ENCODE measurements around the gene C20orf202.
"Not testable (repeated sequence)": the region's sequence is repeated elsewhere in the genome, so short reads cannot be mapped to it uniquely, and the experiment has no call there.

The C20orf202 gene

DNA sequence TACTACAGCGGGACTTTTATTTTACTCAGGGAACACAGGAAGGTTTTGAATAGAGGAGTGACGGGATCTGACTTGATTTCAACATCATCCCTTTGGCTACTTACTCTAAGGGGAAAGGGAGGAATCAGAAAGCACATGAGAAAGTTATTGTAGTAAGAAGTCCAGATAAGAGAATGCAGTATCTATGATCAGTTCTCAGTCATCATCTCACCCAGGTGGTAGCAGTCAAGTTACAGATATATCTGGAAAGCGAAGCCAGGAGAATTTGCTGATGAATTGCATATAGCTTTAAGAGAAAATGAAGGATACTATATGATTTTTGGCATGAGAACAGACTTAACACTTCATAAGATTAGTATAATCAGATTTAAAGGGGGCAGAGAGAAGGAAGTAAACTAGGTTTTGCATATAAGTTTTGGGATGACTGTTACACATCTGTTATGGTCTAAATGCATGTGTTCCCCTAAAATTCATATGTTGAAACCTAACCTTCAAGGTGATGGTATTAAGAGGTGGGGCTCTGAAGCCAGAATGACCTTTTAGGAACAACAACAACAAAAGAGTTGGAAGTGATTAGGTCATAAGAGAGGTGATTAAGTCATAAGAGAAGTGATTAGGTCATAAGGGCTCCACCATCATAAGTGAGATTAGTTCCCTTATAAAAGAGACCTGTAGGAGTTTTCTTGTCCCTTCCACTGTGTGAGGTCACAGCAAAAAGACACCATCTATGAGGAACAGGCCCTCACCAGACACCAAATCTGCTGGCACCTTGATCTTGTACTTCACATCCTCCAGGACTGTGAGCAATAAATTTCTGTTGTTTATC lies 29.2 kb downstream of the C20orf202 start:
- no peak for DNase-seq
- no peaks in the 10 kb centered on the region for H3K9me3 Mint-ChIP-seq
- peaks cover under 1% of the 10 kb centered on the region for H3K4me1 Mint-ChIP-seq (ENCODE audit: low read depth)
- peaks cover 14% of the 10 kb centered on the region for H3K27me3 Mint-ChIP-seq
- H3K36me3 Mint-ChIP-seq (ENCODE audit: low read depth), result no peaks in the 10 kb centered on the region
- H3K4me3 Mint-ChIP-seq, result no peak overlapping the region
- no peak overlapping the region for H3K27ac Mint-ChIP-seq

GRCh38 chr20:1240549-1240948 lies 37.3 kb downstream of the C20orf202 start:
- no peaks in the 10 kb centered on the region for H3K4me1 Mint-ChIP-seq (ENCODE audit: low read depth)
- H3K4me3 Mint-ChIP-seq, result no peak overlapping the region
- no peaks in the 10 kb centered on the region for H3K9me3 Mint-ChIP-seq
- DNase-seq, result no peak
- peaks cover 12% of the 10 kb centered on the region for H3K27me3 Mint-ChIP-seq
- no peak overlapping the region for H3K27ac Mint-ChIP-seq
- no peaks in the 10 kb centered on the region for H3K36me3 Mint-ChIP-seq (ENCODE audit: low read depth)

DNA sequence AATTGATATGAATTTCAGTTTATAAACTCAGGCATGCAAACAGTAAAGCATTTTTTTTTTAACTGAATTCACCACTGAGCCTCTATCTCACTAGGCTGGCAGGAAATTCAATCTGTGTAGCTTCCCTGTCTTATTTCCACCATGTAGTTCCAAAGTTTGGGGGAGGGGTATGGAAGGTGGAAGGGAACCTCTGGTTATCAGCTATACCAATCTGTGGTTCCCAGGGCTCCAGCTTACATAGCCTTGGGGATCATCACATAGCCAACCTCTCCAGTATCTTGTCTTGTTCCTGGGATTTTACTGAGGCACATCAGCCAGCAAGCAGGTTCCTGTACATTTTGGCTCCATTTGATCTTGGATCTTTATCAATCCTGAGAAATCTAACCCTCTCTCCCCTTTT lies 38.2 kb downstream of the C20orf202 start:
- Mint-ChIP-seq H3K27ac (no peak overlapping the region), H3K4me3 (no peak overlapping the region), H3K9me3 (no peaks in the 10 kb centered on the region), H3K27me3 (peaks cover 12% of the 10 kb centered on the region), H3K4me1 (ENCODE audit: low read depth) (no peaks in the 10 kb centered on the region), H3K36me3 (ENCODE audit: low read depth) (no peaks in the 10 kb centered on the region)
- DNase-seq, result no peak

GRCh38 chr20:1242099-1242498 lies 38.8 kb downstream of the C20orf202 start:
- H3K4me1 Mint-ChIP-seq (ENCODE audit: low read depth), result no peaks in the 10 kb centered on the region
- no peaks in the 10 kb centered on the region for H3K9me3 Mint-ChIP-seq
- H3K27ac Mint-ChIP-seq, result no peak overlapping the region
- no peak for DNase-seq
- H3K27me3 Mint-ChIP-seq, result peaks cover 12% of the 10 kb centered on the region
- no peaks in the 10 kb centered on the region for H3K36me3 Mint-ChIP-seq (ENCODE audit: low read depth)
- H3K4me3 Mint-ChIP-seq, result no peak overlapping the region

DNA sequence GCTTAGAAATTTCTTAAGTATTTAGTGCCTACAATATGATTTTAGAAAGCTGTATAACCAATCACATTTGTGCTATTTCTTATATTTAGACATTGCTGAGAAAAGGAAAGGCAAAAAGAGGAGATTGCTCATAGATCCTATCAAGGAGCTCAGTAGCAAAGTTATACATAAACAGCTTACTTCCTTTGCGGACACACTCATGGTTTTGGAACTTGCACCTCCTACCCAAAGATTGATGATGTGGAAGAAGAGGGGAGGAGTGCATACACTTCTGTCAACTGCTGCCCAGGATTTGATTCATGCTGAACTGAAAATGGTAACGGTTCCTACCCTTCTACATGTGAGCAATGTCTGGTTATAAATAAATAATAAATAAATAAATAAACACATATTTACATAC lies 39.3 kb downstream of the C20orf202 start:
- H3K27me3 Mint-ChIP-seq, result peaks cover 12% of the 10 kb centered on the region
- H3K4me3 Mint-ChIP-seq, result no peak overlapping the region
- H3K36me3 Mint-ChIP-seq (ENCODE audit: low read depth), result no peaks in the 10 kb centered on the region
- DNase-seq, result no peak
- H3K9me3 Mint-ChIP-seq, result no peaks in the 10 kb centered on the region
- peaks cover under 1% of the 10 kb centered on the region for H3K4me1 Mint-ChIP-seq (ENCODE audit: low read depth)
- no peak overlapping the region for H3K27ac Mint-ChIP-seq

DNA sequence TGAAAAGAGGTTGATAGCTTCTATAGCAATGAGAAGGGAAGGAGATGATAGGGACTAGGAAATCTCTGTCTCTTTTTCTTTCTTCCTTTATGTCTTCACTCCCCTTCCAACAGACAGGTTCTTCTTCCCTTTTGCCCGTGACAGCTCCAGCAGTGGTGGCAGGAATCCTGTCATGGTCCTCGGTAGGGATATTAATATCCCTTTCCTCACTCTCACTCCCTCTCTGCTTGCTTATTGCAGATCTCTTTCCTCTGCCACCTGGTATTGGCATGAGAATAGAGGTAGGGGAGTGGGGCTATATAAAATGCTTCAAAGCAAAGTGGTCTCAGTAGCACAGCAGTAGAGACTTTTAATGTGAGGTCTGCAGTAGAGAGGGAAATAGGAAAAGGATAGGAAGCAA lies 42.3 kb downstream of the C20orf202 start:
- Mint-ChIP-seq H3K27me3 (peaks cover 8% of the 10 kb centered on the region), H3K36me3 (ENCODE audit: low read depth) (no peaks in the 10 kb centered on the region), H3K27ac (no peak overlapping the region), H3K4me1 (ENCODE audit: low read depth) (peaks cover 3% of the 10 kb centered on the region), H3K4me3 (no peak overlapping the region), H3K9me3 (no peaks in the 10 kb centered on the region)
- DNase-seq, result no peak

DNA sequence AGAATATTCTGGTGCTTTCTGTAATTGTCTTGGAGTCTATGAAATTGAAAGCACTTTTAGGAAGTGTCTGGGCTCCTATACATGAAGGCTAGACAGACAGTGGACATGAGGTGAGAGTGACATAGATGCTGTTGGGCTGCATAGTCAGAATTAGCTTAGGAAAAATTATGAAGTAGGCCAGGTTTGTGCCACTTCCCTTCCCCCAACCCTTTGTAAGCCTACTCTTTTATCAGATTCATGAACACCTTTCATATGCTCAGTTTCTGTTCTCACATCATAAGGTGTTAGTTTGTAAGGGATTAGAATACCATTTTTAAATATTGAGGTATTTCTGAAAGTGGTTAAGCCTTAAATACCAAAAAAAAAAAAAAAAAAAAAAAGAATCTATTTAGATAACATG lies 44.4 kb downstream of the C20orf202 start:
- no peak for DNase-seq
- Mint-ChIP-seq H3K27me3 (no peaks in the 10 kb centered on the region), H3K4me1 (ENCODE audit: low read depth) (peaks cover 9% of the 10 kb centered on the region), H3K4me3 (no peak overlapping the region), H3K9me3 (no peaks in the 10 kb centered on the region), H3K36me3 (ENCODE audit: low read depth) (no peaks in the 10 kb centered on the region), H3K27ac (no peak overlapping the region)

- H3K4me1 Mint-ChIP-seq (ENCODE audit: low read depth); H3K9me3 Mint-ChIP-seq; DNase-seq; H3K27ac Mint-ChIP-seq; H3K4me3 Mint-ChIP-seq; H3K27me3 Mint-ChIP-seq; H3K36me3 Mint-ChIP-seq (ENCODE audit: low read depth): not testable (repeated sequence)
These were observed 47.0 kb downstream of the C20orf202 start for GRCh38 chr20:1250282-1250681.

DNA sequence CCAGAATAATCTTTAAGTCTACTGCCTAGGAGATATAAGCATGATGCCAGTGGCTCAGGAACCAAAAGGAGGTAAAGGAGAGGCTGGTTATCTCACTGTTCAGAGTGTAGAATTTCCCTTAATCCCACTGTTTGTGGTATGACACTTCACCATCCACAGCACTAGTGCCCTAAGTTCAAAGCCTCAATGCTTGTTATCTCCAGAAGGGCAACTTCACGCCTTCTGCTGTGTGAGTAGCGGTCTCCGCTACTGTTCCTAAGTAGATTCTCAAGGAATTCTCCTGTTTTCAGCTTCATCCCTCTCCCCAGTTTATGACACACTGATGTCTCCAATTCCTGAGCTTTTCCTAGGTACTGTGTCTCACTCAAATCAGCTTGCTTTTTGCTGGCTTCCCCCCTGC lies 49.2 kb downstream of the C20orf202 start:
- peaks cover 9% of the 10 kb centered on the region for H3K27me3 Mint-ChIP-seq
- H3K4me3 Mint-ChIP-seq, result no peak overlapping the region
- no peak overlapping the region for H3K27ac Mint-ChIP-seq
- no peak for DNase-seq
- H3K36me3 Mint-ChIP-seq (ENCODE audit: low read depth), result no peaks in the 10 kb centered on the region
- H3K4me1 Mint-ChIP-seq (ENCODE audit: low read depth), result peaks cover 12% of the 10 kb centered on the region
- no peaks in the 10 kb centered on the region for H3K9me3 Mint-ChIP-seq

DNA sequence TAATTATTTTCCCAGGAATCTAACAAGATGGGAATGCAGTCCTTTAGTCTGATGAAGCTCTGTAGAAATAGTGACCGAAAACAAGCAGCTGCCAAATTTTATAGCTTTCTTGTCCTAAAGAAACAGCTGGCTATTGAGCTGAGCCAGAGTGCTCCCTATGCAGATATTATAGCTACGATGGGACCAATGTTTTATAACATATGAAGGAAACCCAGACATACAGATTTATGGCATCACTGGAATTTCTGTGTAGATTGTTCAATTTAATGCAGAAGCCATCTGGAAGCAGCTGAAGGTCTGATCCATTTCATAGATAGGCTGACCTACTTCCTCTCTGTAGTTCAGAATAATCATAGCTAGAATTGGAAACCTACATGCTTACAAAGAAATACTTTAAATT lies 51.0 kb downstream of the C20orf202 start:
- Mint-ChIP-seq H3K4me3 (no peak overlapping the region), H3K4me1 (ENCODE audit: low read depth) (peaks cover 9% of the 10 kb centered on the region), H3K27me3 (peaks cover 10% of the 10 kb centered on the region), H3K27ac (no peak overlapping the region), H3K36me3 (ENCODE audit: low read depth) (no peaks in the 10 kb centered on the region), H3K9me3 (no peaks in the 10 kb centered on the region)
- DNase-seq, result no peak

DNA sequence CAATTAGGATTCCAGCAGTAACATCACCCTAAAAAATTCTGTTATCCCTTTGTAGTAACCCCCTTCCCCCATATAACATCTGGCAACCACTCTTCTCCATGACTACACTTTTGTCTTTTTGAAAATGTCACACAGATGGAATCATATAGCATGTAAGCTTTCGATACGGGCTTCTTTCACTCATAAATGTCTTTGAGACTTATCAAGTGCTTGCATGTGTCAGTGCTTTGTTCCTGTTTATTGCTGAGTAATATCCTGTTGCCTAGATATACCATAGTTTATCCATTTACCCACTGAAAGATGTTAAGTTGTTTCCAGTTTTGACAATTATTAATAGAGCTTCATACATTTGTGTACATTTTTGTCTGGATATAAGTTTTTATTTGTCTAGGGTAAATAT lies 52.4 kb downstream of the C20orf202 start:
- DNase-seq, result no peak
- peaks cover 10% of the 10 kb centered on the region for H3K27me3 Mint-ChIP-seq
- H3K9me3 Mint-ChIP-seq, result no peaks in the 10 kb centered on the region
- no peak overlapping the region for H3K27ac Mint-ChIP-seq
- H3K4me3 Mint-ChIP-seq, result no peak overlapping the region
- H3K36me3 Mint-ChIP-seq (ENCODE audit: low read depth), result no peaks in the 10 kb centered on the region
- peaks cover 9% of the 10 kb centered on the region for H3K4me1 Mint-ChIP-seq (ENCODE audit: low read depth)
